ENCODE measurements around the gene THAP4. TPM values are rescaled to one million over a fixed set of nuclear protein-coding genes. Genes with fewer than 3 reads are reported as not detected.

Gene THAP4
- total RNA-seq, 2 donors from 2014 or later: 42.2 to 45.8 TPM

GRCh38 chr2:241629762-241630435 lies 7.1 kb downstream of the THAP4 start:
- Mint-ChIP-seq H3K36me3 (peaks cover 13 to 19% of the 10 kb centered on the region in 2 donors), H3K9me3 (no peaks in the 10 kb centered on the region), H3K27ac (peak overlapping the region in 1 of 2 donors; percentile 44)
- no peak for DNase-seq (ENCODE audit: low spot score in 2 of 2)
- no peak for ATAC-seq

- peaks cover 3 to 6% of the 10 kb centered on the region in 2 donors for H3K36me3 Mint-ChIP-seq
- H3K27ac Mint-ChIP-seq: peak overlapping the region in 1 of 2 donors; percentile 6
- DNase-seq (ENCODE audit: low spot score in 2 of 2) (no peak), ATAC-seq (no peak)
- no peaks in the 10 kb centered on the region for H3K9me3 Mint-ChIP-seq
These were observed 9.3 kb downstream of the THAP4 start for GRCh38 chr2:241627675-241628074.

- Mint-ChIP-seq H3K27ac (peak overlapping the region; percentile 73 to 96), H3K36me3 (peaks cover 26 to 40% of the 10 kb centered on the region in 2 donors), H3K9me3 (peaks cover 13 to 23% of the 10 kb centered on the region in 2 donors)
- ATAC-seq (peak; percentile 90), DNase-seq (ENCODE audit: low spot score in 2 of 2) (peak; percentile 67 to 79)
These were observed 16.6 kb downstream of the THAP4 start for GRCh38 chr2:241620419-241620769.

- peak; percentile 32 to 38 for ATAC-seq
- H3K9me3 Mint-ChIP-seq: peaks cover 13 to 23% of the 10 kb centered on the region in 2 donors
- peaks cover 26 to 40% of the 10 kb centered on the region in 2 donors for H3K36me3 Mint-ChIP-seq
- no peak for DNase-seq (ENCODE audit: low spot score in 2 of 2)
- H3K27ac Mint-ChIP-seq: peak overlapping the region; percentile 73 to 94
These were observed 17.1 kb downstream of the THAP4 start for GRCh38 chr2:241619597-241620418.

- Mint-ChIP-seq H3K9me3 (peaks cover 13 to 23% of the 10 kb centered on the region in 2 donors), H3K36me3 (peaks cover 26 to 40% of the 10 kb centered on the region in 2 donors), H3K27ac (peak overlapping the region; percentile 73 to 94)
These were observed 18.1 kb downstream of the THAP4 start for GRCh38 chr2:241618829-241619228.

GRCh38 chr2:241618296-241618805 lies 18.6 kb downstream of the THAP4 start:
- DNase-seq (ENCODE audit: low spot score in 2 of 2): no peak
- H3K9me3 Mint-ChIP-seq: peaks cover 13 to 23% of the 10 kb centered on the region in 2 donors
- peaks cover 26 to 40% of the 10 kb centered on the region in 2 donors for H3K36me3 Mint-ChIP-seq
- ATAC-seq: no peak
- H3K27ac Mint-ChIP-seq: peak overlapping the region; percentile 73 to 94

More at GRCh38 chr2:241618829-241619228, 18.1 kb downstream of the THAP4 start:
- no peak for DNase-seq (ENCODE audit: low spot score in 2 of 2)
- ATAC-seq: no peak

GRCh38 chr2:241617431-241618154 lies 19.4 kb downstream of the THAP4 start:
- H3K36me3 Mint-ChIP-seq: peaks cover 26 to 40% of the 10 kb centered on the region in 2 donors
- ATAC-seq: peak in 1 of 2 donors; percentile 19

GRCh38 chr2:241616168-241617125 lies 20.5 kb downstream of the THAP4 start:
- H3K9me3 Mint-ChIP-seq: peaks cover 11 to 20% of the 10 kb centered on the region in 2 donors
- DNase-seq (ENCODE audit: low spot score in 2 of 2): no peak
- peaks cover 23 to 36% of the 10 kb centered on the region in 2 donors for H3K36me3 Mint-ChIP-seq
- no peak for ATAC-seq
- H3K27ac Mint-ChIP-seq: peak overlapping the region; percentile 49 to 96

More at GRCh38 chr2:241617431-241618154, 19.4 kb downstream of the THAP4 start:
- Mint-ChIP-seq H3K9me3 (peaks cover 13 to 23% of the 10 kb centered on the region in 2 donors), H3K27ac (peak overlapping the region; percentile 73 to 94)
- DNase-seq (ENCODE audit: low spot score in 2 of 2): peak in 1 of 2 donors; percentile 25

GRCh38 chr2:241615522-241616052 lies 21.4 kb downstream of the THAP4 start:
- peak overlapping the region; percentile 49 to 96 for H3K27ac Mint-ChIP-seq
- no peak for DNase-seq (ENCODE audit: low spot score in 2 of 2)
- ATAC-seq: no peak
- H3K36me3 Mint-ChIP-seq: peaks cover 18 to 28% of the 10 kb centered on the region in 2 donors
- H3K9me3 Mint-ChIP-seq: peaks cover 5 to 14% of the 10 kb centered on the region in 2 donors

GRCh38 chr2:241615041-241615440 lies 21.9 kb downstream of the THAP4 start:
- H3K9me3 Mint-ChIP-seq: peaks cover 4 to 9% of the 10 kb centered on the region in 2 donors
- DNase-seq (ENCODE audit: low spot score in 2 of 2) (no peak), ATAC-seq (no peak)
- peaks cover 16 to 26% of the 10 kb centered on the region in 2 donors for H3K36me3 Mint-ChIP-seq
- no peak overlapping the region for H3K27ac Mint-ChIP-seq

- ATAC-seq (no peak), DNase-seq (ENCODE audit: low spot score in 2 of 2) (no peak)
- Mint-ChIP-seq H3K36me3 (peaks cover 11 to 20% of the 10 kb centered on the region in 2 donors), H3K9me3 (no peaks in the 10 kb centered on the region), H3K27ac (no peak overlapping the region)
These were observed 23.8 kb downstream of the THAP4 start for GRCh38 chr2:241613017-241613780.

- no peak overlapping the region for H3K27ac Mint-ChIP-seq
- DNase-seq (ENCODE audit: low spot score in 2 of 2) (no peak), ATAC-seq (no peak)
- no peaks in the 10 kb centered on the region for H3K9me3 Mint-ChIP-seq
- H3K36me3 Mint-ChIP-seq: peaks cover 11 to 12% of the 10 kb centered on the region in 2 donors
These were observed 24.6 kb downstream of the THAP4 start for GRCh38 chr2:241612156-241613016.

GRCh38 chr2:241611062-241611461 lies 25.9 kb downstream of the THAP4 start:
- Mint-ChIP-seq H3K27ac (peak overlapping the region in 1 of 2 donors; percentile 80), H3K36me3 (peaks cover 9 to 12% of the 10 kb centered on the region in 2 donors)
- ATAC-seq: no peak

More at GRCh38 chr2:241611062-241611461, 25.9 kb downstream of the THAP4 start:
- no peak for DNase-seq (ENCODE audit: low spot score in 2 of 2)
- no peaks in the 10 kb centered on the region for H3K9me3 Mint-ChIP-seq

All from activated naive CD4-positive, alpha-beta T cell treated with anti-CD3 and anti-CD28 coated beads, Interleukin-2, amount 50 U/mL, for 72 hours (primary cell).